Stimulated activated effector memory CD8-positive, alpha-beta T cell treated with anti-CD3 and anti-CD28 coated beads, Interleukin-12 subunit alpha, Interleukin-12 subunit beta, amount 100 ng/mL, for 72 hours (primary cell): ENCODE data around the gene DGKB.

ENCODE experiments used
- ATAC-seq: fragments of 150-1000 bp; cut with Tn5 transposase; 2 replicates; pipeline ENCODE4 v1.10.0; 2021
- DNase-seq, 2 donors: peaks; one replicate each; pipeline ENCODE4 v3.0.0; 2021 to 2022; ENCODE audit warnings: low spot score in 2 of 2
- H3K27ac Mint-ChIP-seq: one replicate; pipeline ENCODE4 v1.8.0; 2022; ENCODE audit warnings: mild to moderate bottlenecking, mixed read lengths
- H3K36me3 Mint-ChIP-seq: one replicate; pipeline ENCODE4 v1.8.0; 2022; ENCODE audit warnings: mild to moderate bottlenecking, mixed read lengths
- H3K4me1 Mint-ChIP-seq: one replicate; pipeline ENCODE4 v1.8.0; 2022; ENCODE audit warnings: mixed read lengths
- H3K4me3 Mint-ChIP-seq: one replicate; pipeline ENCODE4 v1.8.0; 2022; ENCODE audit warnings: mild to moderate bottlenecking, mixed read lengths
- H3K9me3 Mint-ChIP-seq: one replicate; pipeline ENCODE4 v1.8.0; 2022; ENCODE audit warnings: mixed read lengths

Gene DGKB

GRCh38 chr7:14260011-14260410 is 642.5 kb downstream of the DGKB start:
- DNase-seq, result no peak

GRCh38 chr7:14258861-14259260 is 643.7 kb downstream of the DGKB start:
- H3K4me3 Mint-ChIP-seq, result no peak overlapping the region
- no peaks in the 10 kb centered on the region for H3K36me3 Mint-ChIP-seq
- ATAC-seq (no peak), DNase-seq (no peak)
- H3K9me3 Mint-ChIP-seq, result no peaks in the 10 kb centered on the region
- no peaks in the 10 kb centered on the region for H3K4me1 Mint-ChIP-seq
- no peak overlapping the region for H3K27ac Mint-ChIP-seq

More at GRCh38 chr7:14260011-14260410, 642.5 kb downstream of the DGKB start:
- no peak for ATAC-seq
- Mint-ChIP-seq H3K4me1 (no peaks in the 10 kb centered on the region), H3K27ac (no peak overlapping the region), H3K9me3 (no peaks in the 10 kb centered on the region), H3K36me3 (no peaks in the 10 kb centered on the region), H3K4me3 (no peak overlapping the region)

GRCh38 chr7:14258441-14258840 is 644.1 kb downstream of the DGKB start:
- no peak overlapping the region for H3K4me3 Mint-ChIP-seq
- ATAC-seq, result no peak

GRCh38 chr7:14252458-14252857 is 650.1 kb downstream of the DGKB start:
- Mint-ChIP-seq H3K4me1 (no peaks in the 10 kb centered on the region), H3K9me3 (no peaks in the 10 kb centered on the region), H3K36me3 (no peaks in the 10 kb centered on the region), H3K27ac (no peak overlapping the region), H3K4me3 (no peak overlapping the region)
- DNase-seq (no peak), ATAC-seq (no peak)

More at GRCh38 chr7:14258441-14258840, 644.1 kb downstream of the DGKB start:
- no peaks in the 10 kb centered on the region for H3K9me3 Mint-ChIP-seq
- no peaks in the 10 kb centered on the region for H3K36me3 Mint-ChIP-seq
- H3K27ac Mint-ChIP-seq, result no peak overlapping the region
- no peaks in the 10 kb centered on the region for H3K4me1 Mint-ChIP-seq
- no peak for DNase-seq

GRCh38 chr7:14242175-14242574 is 660.4 kb downstream of the DGKB start:
- ATAC-seq (no peak), DNase-seq (no peak)
- Mint-ChIP-seq H3K4me3 (no peak overlapping the region), H3K9me3 (no peaks in the 10 kb centered on the region), H3K4me1 (no peaks in the 10 kb centered on the region), H3K36me3 (no peaks in the 10 kb centered on the region), H3K27ac (no peak overlapping the region)

GRCh38 chr7:14236834-14237233 is 665.7 kb downstream of the DGKB start:
- no peaks in the 10 kb centered on the region for H3K9me3 Mint-ChIP-seq
- no peak overlapping the region for H3K27ac Mint-ChIP-seq
- no peak for DNase-seq
- no peak for ATAC-seq
- H3K4me1 Mint-ChIP-seq, result no peaks in the 10 kb centered on the region
- no peak overlapping the region for H3K4me3 Mint-ChIP-seq
- no peaks in the 10 kb centered on the region for H3K36me3 Mint-ChIP-seq

GRCh38 chr7:14235056-14235455 is 667.5 kb downstream of the DGKB start:
- H3K9me3 Mint-ChIP-seq, result no peaks in the 10 kb centered on the region
- ATAC-seq (no peak), DNase-seq (no peak)
- no peaks in the 10 kb centered on the region for H3K36me3 Mint-ChIP-seq
- no peak overlapping the region for H3K27ac Mint-ChIP-seq
- no peak overlapping the region for H3K4me3 Mint-ChIP-seq
- no peaks in the 10 kb centered on the region for H3K4me1 Mint-ChIP-seq

- Mint-ChIP-seq H3K4me1 (no peaks in the 10 kb centered on the region), H3K27ac (no peak overlapping the region), H3K9me3 (no peaks in the 10 kb centered on the region), H3K36me3 (no peaks in the 10 kb centered on the region), H3K4me3 (no peak overlapping the region)
- ATAC-seq, result no peak
- DNase-seq, result no peak
Observed at GRCh38 chr7:14233868-14234369, 668.6 kb downstream of the DGKB start.

- ATAC-seq (no peak), DNase-seq (no peak)
Observed at GRCh38 chr7:14233076-14233867, 669.3 kb downstream of the DGKB start.

GRCh38 chr7:14229047-14229446 is 673.5 kb downstream of the DGKB start:
- no peak overlapping the region for H3K4me3 Mint-ChIP-seq
- ATAC-seq (no peak), DNase-seq (no peak)
- H3K36me3 Mint-ChIP-seq, result no peaks in the 10 kb centered on the region
- no peak overlapping the region for H3K27ac Mint-ChIP-seq
- H3K9me3 Mint-ChIP-seq, result no peaks in the 10 kb centered on the region
- no peaks in the 10 kb centered on the region for H3K4me1 Mint-ChIP-seq

More at GRCh38 chr7:14233076-14233867, 669.3 kb downstream of the DGKB start:
- Mint-ChIP-seq H3K4me3 (no peak overlapping the region), H3K27ac (no peak overlapping the region), H3K36me3 (no peaks in the 10 kb centered on the region), H3K9me3 (no peaks in the 10 kb centered on the region), H3K4me1 (no peaks in the 10 kb centered on the region)

GRCh38 chr7:14228341-14228740 is 674.2 kb downstream of the DGKB start:
- DNase-seq (no peak), ATAC-seq (no peak)
- H3K9me3 Mint-ChIP-seq, result no peaks in the 10 kb centered on the region
- H3K4me1 Mint-ChIP-seq, result no peaks in the 10 kb centered on the region
- no peak overlapping the region for H3K27ac Mint-ChIP-seq
- H3K4me3 Mint-ChIP-seq, result no peak overlapping the region
- H3K36me3 Mint-ChIP-seq, result no peaks in the 10 kb centered on the region

- no peak for ATAC-seq
- H3K36me3 Mint-ChIP-seq, result no peaks in the 10 kb centered on the region
- H3K4me1 Mint-ChIP-seq, result no peaks in the 10 kb centered on the region
- H3K27ac Mint-ChIP-seq, result no peak overlapping the region
- H3K9me3 Mint-ChIP-seq, result no peaks in the 10 kb centered on the region
- H3K4me3 Mint-ChIP-seq, result no peak overlapping the region
- DNase-seq, result no peak
Observed at GRCh38 chr7:14226126-14226525, 676.4 kb downstream of the DGKB start.

- no peaks in the 10 kb centered on the region for H3K9me3 Mint-ChIP-seq
- H3K27ac Mint-ChIP-seq, result no peak overlapping the region
- H3K4me3 Mint-ChIP-seq, result no peak overlapping the region
- no peaks in the 10 kb centered on the region for H3K4me1 Mint-ChIP-seq
- no peak for DNase-seq
- ATAC-seq, result no peak
- no peaks in the 10 kb centered on the region for H3K36me3 Mint-ChIP-seq
Observed at GRCh38 chr7:14219125-14219524, 683.4 kb downstream of the DGKB start.

GRCh38 chr7:14218338-14218737 is 684.2 kb downstream of the DGKB start:
- no peak overlapping the region for H3K4me3 Mint-ChIP-seq
- no peaks in the 10 kb centered on the region for H3K36me3 Mint-ChIP-seq
- no peak for ATAC-seq
- H3K9me3 Mint-ChIP-seq, result no peaks in the 10 kb centered on the region
- no peaks in the 10 kb centered on the region for H3K4me1 Mint-ChIP-seq
- DNase-seq, result no peak
- H3K27ac Mint-ChIP-seq, result no peak overlapping the region

GRCh38 chr7:14209896-14210484 is 692.6 kb downstream of the DGKB start:
- Mint-ChIP-seq H3K4me1 (peaks cover 6% of the 10 kb centered on the region), H3K27ac (no peak overlapping the region), H3K4me3 (no peak overlapping the region), H3K36me3 (no peaks in the 10 kb centered on the region), H3K9me3 (no peaks in the 10 kb centered on the region)
- ATAC-seq, result no peak
- no peak for DNase-seq

- no peaks in the 10 kb centered on the region for H3K9me3 Mint-ChIP-seq
- H3K4me3 Mint-ChIP-seq, result no peak overlapping the region
- no peak overlapping the region for H3K27ac Mint-ChIP-seq
- H3K4me1 Mint-ChIP-seq, result peaks cover 6% of the 10 kb centered on the region
- ATAC-seq (no peak), DNase-seq (no peak)
- H3K36me3 Mint-ChIP-seq, result no peaks in the 10 kb centered on the region
Observed at GRCh38 chr7:14207711-14208110, 694.8 kb downstream of the DGKB start.
